Right kidney (tissue), 9 donors: ENCODE results near the gene MPHOSPH10.
"Not testable (repeated sequence)": the region's sequence is repeated elsewhere in the genome, so short reads cannot be mapped to it uniquely, and the experiment has no call there.

ENCODE experiments used
- DNase-seq: peaks from one replicate; pipeline ENCODE4 v3.0.0-alpha.2; 2016
- long read RNA-seq, 8 donors: transcript quantifications; one replicate each; lab custom pipeline, GENCODE V29; 2026

The MPHOSPH10 gene
- long read RNA-seq, donor 1, transcript MPHOSPH10-204 (2 exons, 1,584 nt), result major isoform, 6 of 24 reads
- long read RNA-seq, donor 1, partial matches to known transcripts, result 16 of 24 reads
- long read RNA-seq, donor 1, other reads (novel, unspliced or antisense), result 0 of 24 reads
- long read RNA-seq, donor 2, partial matches to known transcripts, result 0 of 5 reads
- long read RNA-seq, donor 2, other reads (novel, unspliced or antisense), result 0 of 5 reads
- long read RNA-seq, donor 3, partial matches to known transcripts, result 0 of 8 reads
- long read RNA-seq, donor 3, other reads (novel, unspliced or antisense), result 0 of 8 reads
- long read RNA-seq, donor 4, partial matches to known transcripts, result 19 of 23 reads
- long read RNA-seq, donor 4, other reads (novel, unspliced or antisense), result 0 of 23 reads
- long read RNA-seq, donor 5, transcript MPHOSPH10-201 (11 exons, 2,484 nt), result major isoform, 9 of 12 reads
- long read RNA-seq, donor 5, partial matches to known transcripts, result 0 of 12 reads
- long read RNA-seq, donor 5, other reads (novel, unspliced or antisense), result 0 of 12 reads
- long read RNA-seq, donor 6, partial matches to known transcripts, result 8 of 14 reads
- long read RNA-seq, donor 6, other reads (novel, unspliced or antisense), result 0 of 14 reads
- long read RNA-seq, donor 7, transcript MPHOSPH10-204 (2 exons, 1,584 nt), result major isoform, 8 of 28 reads
- long read RNA-seq, donor 7, partial matches to known transcripts, result 15 of 28 reads
- long read RNA-seq, donor 7, other reads (novel, unspliced or antisense), result 0 of 28 reads
- long read RNA-seq, donor 8, transcript MPHOSPH10-201 (11 exons, 2,484 nt), result major isoform, 5 of 18 reads
- long read RNA-seq, donor 8, partial matches to known transcripts, result 8 of 18 reads
- long read RNA-seq, donor 8, other reads (novel, unspliced or antisense), result 0 of 18 reads

- DNase-seq, result peak; percentile 95
Observed at GRCh38 chr2:71130152-71130904, at the start of gene MPHOSPH10, which contains the start of gene MCEE. MPHOSPH10 (plus strand) TSS chr2:71130634; CDS start chr2:71130666, 32 bp downstream. MCEE (minus strand) TSS chr2:71130229; CDS start chr2:71130219, 10 bp downstream.

GRCh38 chr2:71082402-71083252 is 47.8 kb upstream of the MPHOSPH10 start:
- DNase-seq, result no peak

GRCh38 chr2:71083297-71083696 is 47.1 kb upstream of the MPHOSPH10 start:
- DNase-seq, result not testable (repeated sequence)

- not testable (repeated sequence) for DNase-seq
Observed at GRCh38 chr2:71083752-71084312, 46.6 kb upstream of the MPHOSPH10 start.

- not testable (repeated sequence) for DNase-seq
Observed at GRCh38 chr2:71085325-71086003, 45.0 kb upstream of the MPHOSPH10 start.

- DNase-seq, result not testable (repeated sequence)
Observed at GRCh38 chr2:71089475-71089874, 41.0 kb upstream of the MPHOSPH10 start.

GRCh38 chr2:71091808-71092207 is 38.6 kb upstream of the MPHOSPH10 start:
- not testable (repeated sequence) for DNase-seq

- not testable (repeated sequence) for DNase-seq
Observed at GRCh38 chr2:71092491-71093260, 37.8 kb upstream of the MPHOSPH10 start.

- DNase-seq, result no peak
Observed at GRCh38 chr2:71100195-71100964, 30.1 kb upstream of the MPHOSPH10 start.

GRCh38 chr2:71101656-71102055 is 28.8 kb upstream of the MPHOSPH10 start:
- DNase-seq, result no peak

GRCh38 chr2:71102981-71103681 is 27.3 kb upstream of the MPHOSPH10 start:
- DNase-seq, result no peak

GRCh38 chr2:71103809-71104208 is 26.6 kb upstream of the MPHOSPH10 start:
- DNase-seq, result no peak

GRCh38 chr2:71106463-71106862 is 24.0 kb upstream of the MPHOSPH10 start:
- DNase-seq, result not testable (repeated sequence)

- no peak for DNase-seq
Observed at GRCh38 chr2:71108091-71108490, 22.3 kb upstream of the MPHOSPH10 start.

GRCh38 chr2:71113843-71114242 is 16.6 kb upstream of the MPHOSPH10 start:
- DNase-seq, result no peak

GRCh38 chr2:71117063-71117462 is 13.4 kb upstream of the MPHOSPH10 start:
- DNase-seq, result no peak

GRCh38 chr2:71120195-71120594 is 10.2 kb upstream of the MPHOSPH10 start:
- no peak for DNase-seq

GRCh38 chr2:71121479-71121878 is 9.0 kb upstream of the MPHOSPH10 start:
- no peak for DNase-seq
